IPS DF 6.9 (cell line): ENCODE measurements around the gene F2R.

Experiments
- DNase-seq: peaks from one replicate; pipeline ENCODE4 v3.0.0-alpha.2; 2013; ENCODE audit warnings: low read depth, low spot score
- H3K27ac ChIP-seq: one replicate; pipeline ENCODE4 v1.5.1; 2013; ENCODE audit warnings: low read length, control low read depth
- H3K27me3 ChIP-seq: 2 replicates; pipeline ENCODE4 v1.6.1; 2013; ENCODE audit warnings: mild to moderate bottlenecking, low read length; ENCODE audit not compliant: control insufficient read depth, insufficient read depth
- H3K36me3 ChIP-seq: 2 replicates; pipeline ENCODE4 v1.6.1; 2013; ENCODE audit warnings: low read length; ENCODE audit not compliant: control insufficient read depth, insufficient read depth
- H3K4me1 ChIP-seq: 2 replicates; pipeline ENCODE4 v1.6.1; 2013; ENCODE audit warnings: low read length; ENCODE audit not compliant: control insufficient read depth, insufficient read depth
- H3K4me3 ChIP-seq: 2 replicates; pipeline ENCODE4 v1.5.1; 2013; ENCODE audit warnings: mild to moderate bottlenecking, low read length
- H3K9me3 ChIP-seq: 2 replicates; pipeline ENCODE4 v1.6.1; 2013; ENCODE audit warnings: low read length, inconsistent platforms; ENCODE audit not compliant: control insufficient read depth, insufficient read depth
- WGBS: extraction: QIAGEN DNeasy Blood & Tissue Kit; methylation state at CpG from one replicate; pipeline ENCODE4 v1.1.7; 2013; ENCODE audit warnings: mixed read lengths, missing lambda C conversion rate; ENCODE audit not compliant: insufficient read length, insufficient coverage; 5-methylcytosine and 5-hydroxymethylcytosine counted together

F2R gene

GRCh38 chr5:76690704-76691466 is 25.0 kb upstream of the F2R start:
- no peaks in the 10 kb centered on the region for H3K4me1 ChIP-seq
- H3K27me3 ChIP-seq = no peaks in the 10 kb centered on the region
- H3K4me3 ChIP-seq = no peak overlapping the region
- no peak overlapping the region for H3K27ac ChIP-seq
- no CpG with 5 or more reads among the region's 7 CpGs for WGBS
- DNase-seq = no peak
- no peaks in the 10 kb centered on the region for H3K9me3 ChIP-seq
- no peaks in the 10 kb centered on the region for H3K36me3 ChIP-seq

- DNase-seq = no peak
- WGBS = no CpG with 5 or more reads among the region's 5 CpGs
- no peaks in the 10 kb centered on the region for H3K4me1 ChIP-seq
- H3K27ac ChIP-seq = no peak overlapping the region
- H3K36me3 ChIP-seq = no peaks in the 10 kb centered on the region
- H3K4me3 ChIP-seq = no peak overlapping the region
- no peaks in the 10 kb centered on the region for H3K27me3 ChIP-seq
- no peaks in the 10 kb centered on the region for H3K9me3 ChIP-seq
These were observed 24.3 kb upstream of the F2R start for GRCh38 chr5:76691467-76692273.

GRCh38 chr5:76692274-76692540 is 23.7 kb upstream of the F2R start:
- no peak overlapping the region for H3K4me3 ChIP-seq
- DNase-seq = no peak
- no peak overlapping the region for H3K27ac ChIP-seq
- no peaks in the 10 kb centered on the region for H3K27me3 ChIP-seq
- no peaks in the 10 kb centered on the region for H3K9me3 ChIP-seq
- no peaks in the 10 kb centered on the region for H3K36me3 ChIP-seq
- WGBS = no CpG with 5 or more reads among the region's 6 CpGs
- H3K4me1 ChIP-seq = no peaks in the 10 kb centered on the region

GRCh38 chr5:76692651-76693050 is 23.3 kb upstream of the F2R start:
- WGBS = no CpG with 5 or more reads among the region's 3 CpGs
- no peaks in the 10 kb centered on the region for H3K36me3 ChIP-seq
- H3K27me3 ChIP-seq = no peaks in the 10 kb centered on the region
- no peaks in the 10 kb centered on the region for H3K4me1 ChIP-seq
- no peak for DNase-seq
- H3K9me3 ChIP-seq = no peaks in the 10 kb centered on the region
- no peak overlapping the region for H3K4me3 ChIP-seq
- no peak overlapping the region for H3K27ac ChIP-seq

GRCh38 chr5:76693141-76693540 is 22.8 kb upstream of the F2R start:
- DNase-seq = no peak
- H3K27ac ChIP-seq = no peak overlapping the region
- H3K36me3 ChIP-seq = no peaks in the 10 kb centered on the region; the same call in 1 of the 2 replicates
- no peaks in the 10 kb centered on the region for H3K27me3 ChIP-seq
- no peaks in the 10 kb centered on the region for H3K9me3 ChIP-seq
- WGBS = no CpG with 5 or more reads among the region's 3 CpGs
- no peaks in the 10 kb centered on the region for H3K4me1 ChIP-seq
- no peak overlapping the region for H3K4me3 ChIP-seq

- Histone ChIP-seq H3K4me3 (no peak overlapping the region), H3K27ac (no peak overlapping the region), H3K4me1 (no peaks in the 10 kb centered on the region), H3K27me3 (no peaks in the 10 kb centered on the region), H3K36me3 (no peaks in the 10 kb centered on the region; the same call in 1 of the 2 replicates), H3K9me3 (no peaks in the 10 kb centered on the region)
- no peak for DNase-seq
- no CpG with 5 or more reads among the region's 2 CpGs for WGBS
These were observed 21.6 kb upstream of the F2R start for GRCh38 chr5:76694317-76694716.

GRCh38 chr5:76695346-76695745 is 20.6 kb upstream of the F2R start:
- Histone ChIP-seq H3K36me3 (no peaks in the 10 kb centered on the region; the same call in 1 of the 2 replicates), H3K4me1 (no peaks in the 10 kb centered on the region), H3K27me3 (no peaks in the 10 kb centered on the region), H3K4me3 (no peak overlapping the region), H3K27ac (no peak overlapping the region), H3K9me3 (no peaks in the 10 kb centered on the region)
- no peak for DNase-seq
- no CpG with 5 or more reads among the region's 6 CpGs for WGBS

- H3K9me3 ChIP-seq = no peaks in the 10 kb centered on the region
- no peak for DNase-seq
- no peak overlapping the region for H3K4me3 ChIP-seq
- no peaks in the 10 kb centered on the region for H3K27me3 ChIP-seq
- peaks cover 2% of the 10 kb centered on the region; the same call in 1 of the 2 replicates for H3K36me3 ChIP-seq
- no CpG with 5 or more reads among the region's 1 CpG for WGBS
- no peaks in the 10 kb centered on the region for H3K4me1 ChIP-seq
- H3K27ac ChIP-seq = no peak overlapping the region
These were observed 19.7 kb upstream of the F2R start for GRCh38 chr5:76696251-76696650.

GRCh38 chr5:76697670-76698069 is 18.3 kb upstream of the F2R start:
- no peak for DNase-seq
- Histone ChIP-seq H3K36me3 (peaks cover 2% of the 10 kb centered on the region; the same call in 1 of the 2 replicates), H3K4me3 (no peak overlapping the region), H3K4me1 (no peaks in the 10 kb centered on the region), H3K9me3 (no peaks in the 10 kb centered on the region), H3K27ac (no peak overlapping the region), H3K27me3 (no peaks in the 10 kb centered on the region)
- WGBS = no CpG with 5 or more reads among the region's 5 CpGs

GRCh38 chr5:76700571-76700970 is 15.4 kb upstream of the F2R start:
- no peak overlapping the region for H3K4me3 ChIP-seq
- WGBS = no CpG with 5 or more reads among the region's 2 CpGs
- no peaks in the 10 kb centered on the region for H3K4me1 ChIP-seq
- DNase-seq = no peak
- H3K27ac ChIP-seq = no peak overlapping the region
- peaks cover 2% of the 10 kb centered on the region; the same call in 1 of the 2 replicates for H3K36me3 ChIP-seq
- H3K27me3 ChIP-seq = no peaks in the 10 kb centered on the region
- no peaks in the 10 kb centered on the region for H3K9me3 ChIP-seq
